SK-N-SH treated with all-trans-retinoic acid at 6 μM for 48 hours (cell line): ENCODE results near the gene ALDH18A1.

ENCODE experiments used
- ATAC-seq: fragments of 200-7000 bp; cut with Tn5 transposase; 3 replicates; pipeline ENCODE4 v1.9.1; 2020; ENCODE audit warnings: mild to moderate bottlenecking, moderate library complexity
- ARNTL ChIP-seq: fragments of 450-650 bp; formaldehyde crosslinking; IDR thresholded peaks from 2 replicates; pipeline ENCODE4 v1.5.0; 2020; ENCODE audit warnings: low read depth, mild to moderate bottlenecking, moderate library complexity, borderline replicate concordance
- BACH2 ChIP-seq: fragments of 250-450 bp; sonication (Bioruptor Pico); IDR thresholded peaks from 2 replicates; pipeline ENCODE4 v1.9.0; 2021; ENCODE audit warnings: mild to moderate bottlenecking, borderline replicate concordance
- CREB5 ChIP-seq: fragments of 250-450 bp; sonication (Bioruptor Pico); IDR thresholded peaks from 2 replicates; pipeline ENCODE4 v1.5.1; 2020; ENCODE audit warnings: low read depth, mild to moderate bottlenecking, moderate library complexity
- CSDC2 ChIP-seq: fragments of 250-450 bp; sonication (Bioruptor Pico); IDR thresholded peaks from 2 replicates; pipeline ENCODE4 v1.5.0; 2020; ENCODE audit warnings: mild to moderate bottlenecking, moderate library complexity
- CSRNP3 ChIP-seq: fragments of 250-450 bp; sonication (Bioruptor Pico); IDR thresholded peaks from 2 replicates; pipeline ENCODE4 v1.5.1; 2021; ENCODE audit warnings: mild to moderate bottlenecking, moderate library complexity
- ESRRG ChIP-seq: fragments of 250-450 bp; sonication (Bioruptor Pico); IDR thresholded peaks from 2 replicates; pipeline ENCODE4 v1.6.1; 2021; ENCODE audit warnings: mild to moderate bottlenecking
- GLIS3 ChIP-seq: fragments of 250-450 bp; sonication (Bioruptor Pico); IDR thresholded peaks from 2 replicates; pipeline ENCODE4 v1.5.0; 2020; ENCODE audit warnings: mild to moderate bottlenecking, moderate library complexity
- ISL1 ChIP-seq: fragments of 250-450 bp; sonication (Bioruptor Pico); IDR thresholded peaks from 2 replicates; pipeline ENCODE4 v2.1.2; 2022; ENCODE audit warnings: mild to moderate bottlenecking, moderate library complexity
- OSR1 ChIP-seq: fragments of 250-450 bp; sonication (Bioruptor Pico); IDR thresholded peaks from 2 replicates; pipeline ENCODE4 v1.8.0; 2022; ENCODE audit warnings: moderate library complexity, mild to moderate bottlenecking, inconsistent platforms
- PPARA ChIP-seq: fragments of 250-450 bp; sonication (Bioruptor Pico); IDR thresholded peaks from 2 replicates; pipeline ENCODE4 v1.5.0; 2020; ENCODE audit warnings: mild to moderate bottlenecking, borderline replicate concordance
- RARB ChIP-seq: fragments of 250-450 bp; sonication (Bioruptor Pico); IDR thresholded peaks from 2 replicates; pipeline ENCODE4 v1.8.0; 2021; ENCODE audit warnings: mild to moderate bottlenecking, moderate library complexity
- SNAI2 ChIP-seq: fragments of 250-450 bp; sonication (Bioruptor Pico); IDR thresholded peaks from 2 replicates; pipeline ENCODE4 v1.5.0; 2020; ENCODE audit warnings: mild to moderate bottlenecking, moderate library complexity
- TCF4 ChIP-seq: fragments of 250-450 bp; sonication (Bioruptor Pico); IDR thresholded peaks from 2 replicates; pipeline ENCODE4 v1.8.0; 2021; ENCODE audit warnings: mild to moderate bottlenecking, moderate library complexity, borderline replicate concordance
- TOX ChIP-seq: fragments of 250-450 bp; sonication (Bioruptor Pico); IDR thresholded peaks from 2 replicates; pipeline ENCODE4 v1.8.0; 2021; ENCODE audit warnings: mild to moderate bottlenecking, moderate library complexity, borderline replicate concordance
- ZC3H10 ChIP-seq: fragments of 250-450 bp; sonication (Bioruptor Pico); IDR thresholded peaks from 2 replicates; pipeline ENCODE4 v1.5.1; 2021; ENCODE audit warnings: mild to moderate bottlenecking, moderate library complexity
- ZFP3 ChIP-seq: fragments of 250-450 bp; sonication (Bioruptor Pico); IDR thresholded peaks from 2 replicates; pipeline ENCODE4 v1.5.0; 2020; ENCODE audit warnings: mild to moderate bottlenecking, moderate library complexity
- ZNF565 ChIP-seq: fragments of 450-650 bp; formaldehyde crosslinking; conservative IDR thresholded peaks from 2 replicates; pipeline ENCODE4 v1.5.0; 2020; ENCODE audit warnings: low read depth, mild to moderate bottlenecking, moderate library complexity
- ZNF70 ChIP-seq: fragments of 450-650 bp; formaldehyde crosslinking; IDR thresholded peaks from 2 replicates; pipeline ENCODE4 v1.5.0; 2020; ENCODE audit warnings: mild to moderate bottlenecking, moderate library complexity
- ZNF8 ChIP-seq: fragments of 450-650 bp; formaldehyde crosslinking; IDR thresholded peaks from 2 replicates; pipeline ENCODE4 v1.5.0; 2020; ENCODE audit warnings: mild to moderate bottlenecking, moderate library complexity
- TF ChIP-seq, protein P1 (sequence below): fragments of 250-450 bp; sonication (Bioruptor Pico); IDR thresholded peaks from 2 replicates; pipeline ENCODE4 v1.8.0; 2021; ENCODE audit warnings: low read depth, mild to moderate bottlenecking, moderate library complexity, borderline replicate concordance
- TF ChIP-seq, protein P2 (sequence below): fragments of 250-450 bp; sonication (Bioruptor Pico); IDR thresholded peaks from 2 replicates; pipeline ENCODE4 v1.8.0; 2020; ENCODE audit warnings: mild to moderate bottlenecking, moderate library complexity, borderline replicate concordance

Gene ALDH18A1

GRCh38 chr10:95637911-95638310, 18.6 kb downstream of the ALDH18A1 start:
- no peak for ATAC-seq
- TF ChIP-seq ESRRG (CRISPR knock-in tag) (no peak), TCF4 (CRISPR knock-in tag) (no peak), ZNF565 (no peak), CREB5 (CRISPR knock-in tag) (no peak), SNAI2 (CRISPR knock-in tag) (no peak), ZNF8 (CRISPR knock-in tag) (no peak), ZFP3 (CRISPR knock-in tag) (no peak), CSDC2 (no peak)
- TF ChIP-seq, protein P1, sequence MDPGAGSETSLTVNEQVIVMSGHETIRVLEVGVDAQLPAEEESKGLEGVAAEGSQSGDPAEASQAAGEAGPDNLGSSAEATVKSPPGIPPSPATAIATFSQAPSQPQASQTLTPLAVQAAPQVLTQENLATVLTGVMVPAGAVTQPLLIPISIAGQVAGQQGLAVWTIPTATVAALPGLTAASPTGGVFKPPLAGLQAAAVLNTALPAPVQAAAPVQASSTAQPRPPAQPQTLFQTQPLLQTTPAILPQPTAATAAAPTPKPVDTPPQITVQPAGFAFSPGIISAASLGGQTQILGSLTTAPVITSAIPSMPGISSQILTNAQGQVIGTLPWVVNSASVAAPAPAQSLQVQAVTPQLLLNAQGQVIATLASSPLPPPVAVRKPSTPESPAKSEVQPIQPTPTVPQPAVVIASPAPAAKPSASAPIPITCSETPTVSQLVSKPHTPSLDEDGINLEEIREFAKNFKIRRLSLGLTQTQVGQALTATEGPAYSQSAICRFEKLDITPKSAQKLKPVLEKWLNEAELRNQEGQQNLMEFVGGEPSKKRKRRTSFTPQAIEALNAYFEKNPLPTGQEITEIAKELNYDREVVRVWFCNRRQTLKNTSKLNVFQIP (CRISPR knock-in tag) = no peak

DNA sequence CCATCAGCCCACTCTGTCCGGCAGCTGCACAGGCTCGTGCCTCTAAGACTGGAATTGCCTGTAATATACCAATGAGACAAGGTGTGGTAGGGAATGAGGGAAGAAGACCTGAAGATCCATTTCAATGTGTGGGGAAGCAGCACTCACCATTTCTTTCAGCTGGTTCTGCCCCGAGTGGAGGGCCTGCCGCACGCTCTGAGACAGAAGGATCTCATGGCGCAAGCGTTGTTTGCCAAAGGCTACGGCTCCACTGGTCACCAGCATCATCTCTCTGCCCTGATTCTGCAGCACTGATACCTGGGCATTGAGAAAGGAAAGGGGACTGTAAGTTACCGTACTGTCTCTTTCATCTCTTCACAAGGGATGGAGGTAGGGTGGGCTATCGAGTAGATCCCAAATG, 19.4 kb downstream of the ALDH18A1 start:
- TF ChIP-seq CREB5 (CRISPR knock-in tag) (no peak), SNAI2 (CRISPR knock-in tag) (no peak), OSR1 (CRISPR knock-in tag) (no peak), ZC3H10 (no peak), ZFP3 (CRISPR knock-in tag) (no peak), GLIS3 (CRISPR knock-in tag) (no peak), ISL1 (CRISPR knock-in tag) (no peak), ESRRG (CRISPR knock-in tag) (no peak), RARB (CRISPR knock-in tag) (no peak), ZNF565 (no peak), TOX (CRISPR knock-in tag) (no peak), ARNTL (CRISPR knock-in tag) (no peak)
- TF ChIP-seq, protein P2, sequence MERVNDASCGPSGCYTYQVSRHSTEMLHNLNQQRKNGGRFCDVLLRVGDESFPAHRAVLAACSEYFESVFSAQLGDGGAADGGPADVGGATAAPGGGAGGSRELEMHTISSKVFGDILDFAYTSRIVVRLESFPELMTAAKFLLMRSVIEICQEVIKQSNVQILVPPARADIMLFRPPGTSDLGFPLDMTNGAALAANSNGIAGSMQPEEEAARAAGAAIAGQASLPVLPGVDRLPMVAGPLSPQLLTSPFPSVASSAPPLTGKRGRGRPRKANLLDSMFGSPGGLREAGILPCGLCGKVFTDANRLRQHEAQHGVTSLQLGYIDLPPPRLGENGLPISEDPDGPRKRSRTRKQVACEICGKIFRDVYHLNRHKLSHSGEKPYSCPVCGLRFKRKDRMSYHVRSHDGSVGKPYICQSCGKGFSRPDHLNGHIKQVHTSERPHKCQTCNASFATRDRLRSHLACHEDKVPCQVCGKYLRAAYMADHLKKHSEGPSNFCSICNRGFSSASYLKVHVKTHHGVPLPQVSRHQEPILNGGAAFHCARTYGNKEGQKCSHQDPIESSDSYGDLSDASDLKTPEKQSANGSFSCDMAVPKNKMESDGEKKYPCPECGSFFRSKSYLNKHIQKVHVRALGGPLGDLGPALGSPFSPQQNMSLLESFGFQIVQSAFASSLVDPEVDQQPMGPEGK (CRISPR knock-in tag) = no peak
- ATAC-seq = no peak

GRCh38 chr10:95635319-95635733, 21.2 kb downstream of the ALDH18A1 start:
- ATAC-seq = no peak
- TF ChIP-seq, protein P1 (CRISPR knock-in tag) = no peak
- TF ChIP-seq GLIS3 (CRISPR knock-in tag) (no peak), ZFP3 (CRISPR knock-in tag) (no peak), ZNF565 (no peak), SNAI2 (CRISPR knock-in tag) (no peak), BACH2 (CRISPR knock-in tag) (no peak), CSRNP3 (CRISPR knock-in tag) (no peak), ZC3H10 (no peak), ISL1 (CRISPR knock-in tag) (no peak), CREB5 (CRISPR knock-in tag) (no peak), TCF4 (CRISPR knock-in tag) (no peak), ZNF8 (CRISPR knock-in tag) (no peak), PPARA (CRISPR knock-in tag) (no peak), CSDC2 (no peak), ARNTL (CRISPR knock-in tag) (no peak), ZNF70 (CRISPR knock-in tag) (no peak)
- TF ChIP-seq, protein P2 (CRISPR knock-in tag) = no peak
